Esophagus squamous epithelium (tissue), 4 donors: Measurements from ENCODE around the gene ARHGEF2.

Experiments
- POLR2A ChIP-seq, 4 donors: fragments of 450-650 bp; IDR thresholded peaks; one replicate each; pipeline ENCODE4 v1.6.1; 2017; ENCODE audit warnings: antibody characterized with exemption in 4 of 4, mild to moderate bottlenecking in 4 of 4, moderate library complexity in 3 of 4
- TF ChIP-seq, protein P1 (sequence below), 6 experiments: fragments of 450-650 bp in 4 of 6; fragments of 200-600 bp in 2 of 6; sonication (generic) in 2 of 6; IDR thresholded peaks; one replicate each; pipeline ENCODE4 v1.5.1; 2016 to 2019; ENCODE audit warnings: antibody characterized with exemption in 6 of 6, mild to moderate bottlenecking in 4 of 6, moderate library complexity in 4 of 6

DNA sequence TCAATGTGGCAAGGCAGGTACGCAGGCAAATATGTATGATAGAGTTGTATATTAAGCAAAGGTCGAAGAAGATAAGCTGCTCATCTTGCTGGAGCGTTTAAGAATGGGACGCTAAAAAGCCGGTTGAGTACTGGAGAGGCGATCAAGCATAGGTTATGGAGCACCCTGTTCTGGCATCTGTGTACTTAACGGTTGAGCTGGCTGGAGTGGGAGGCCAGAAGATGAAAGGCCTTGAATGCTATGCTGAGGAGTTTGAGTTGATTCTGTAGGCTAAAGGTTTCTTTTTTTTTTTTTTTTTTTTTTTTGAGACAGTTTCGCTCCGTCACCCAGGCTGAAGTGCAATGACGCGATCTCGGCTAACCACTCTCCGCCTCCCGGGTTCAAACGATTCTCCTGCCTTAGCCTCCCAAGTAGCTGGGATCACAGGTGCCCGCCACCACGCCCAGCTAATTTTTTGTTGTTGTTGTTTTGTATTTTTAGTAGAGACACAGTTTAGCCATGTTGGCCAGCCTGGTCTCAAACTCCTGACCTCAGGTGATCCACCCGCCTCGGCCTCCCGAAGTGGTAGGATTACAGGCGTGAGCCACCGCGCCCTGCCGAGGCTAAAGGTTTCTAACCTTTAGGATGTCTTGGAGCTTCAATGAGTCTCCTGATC lies 43.3 kb downstream of the ARHGEF2 start:
- TF ChIP-seq, protein P1, sequence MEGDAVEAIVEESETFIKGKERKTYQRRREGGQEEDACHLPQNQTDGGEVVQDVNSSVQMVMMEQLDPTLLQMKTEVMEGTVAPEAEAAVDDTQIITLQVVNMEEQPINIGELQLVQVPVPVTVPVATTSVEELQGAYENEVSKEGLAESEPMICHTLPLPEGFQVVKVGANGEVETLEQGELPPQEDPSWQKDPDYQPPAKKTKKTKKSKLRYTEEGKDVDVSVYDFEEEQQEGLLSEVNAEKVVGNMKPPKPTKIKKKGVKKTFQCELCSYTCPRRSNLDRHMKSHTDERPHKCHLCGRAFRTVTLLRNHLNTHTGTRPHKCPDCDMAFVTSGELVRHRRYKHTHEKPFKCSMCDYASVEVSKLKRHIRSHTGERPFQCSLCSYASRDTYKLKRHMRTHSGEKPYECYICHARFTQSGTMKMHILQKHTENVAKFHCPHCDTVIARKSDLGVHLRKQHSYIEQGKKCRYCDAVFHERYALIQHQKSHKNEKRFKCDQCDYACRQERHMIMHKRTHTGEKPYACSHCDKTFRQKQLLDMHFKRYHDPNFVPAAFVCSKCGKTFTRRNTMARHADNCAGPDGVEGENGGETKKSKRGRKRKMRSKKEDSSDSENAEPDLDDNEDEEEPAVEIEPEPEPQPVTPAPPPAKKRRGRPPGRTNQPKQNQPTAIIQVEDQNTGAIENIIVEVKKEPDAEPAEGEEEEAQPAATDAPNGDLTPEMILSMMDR (IDR thresholded peaks at IDR 0.05): no peak
- TF ChIP-seq POLR2A (IDR thresholded peaks at IDR 0.05): no peak
